LNCAP (cell line): ENCODE measurements around the gene HADHB.

ENCODE experiments used
- CTCF ChIP-seq: fragments of 450-650 bp; IDR thresholded peaks from 2 replicates; pipeline ENCODE4 v1.5.1; 2017; ENCODE audit warnings: mild to moderate bottlenecking

Gene HADHB

GRCh38 chr2:26316845-26317244 is 72.1 kb downstream of the HADHB start:
- TF ChIP-seq CTCF = no peak

GRCh38 chr2:26317377-26318105 is 72.8 kb downstream of the HADHB start:
- no peak for TF ChIP-seq CTCF

GRCh38 chr2:26318950-26319349 is 74.2 kb downstream of the HADHB start:
- TF ChIP-seq CTCF = no peak

GRCh38 chr2:26324903-26325302 is 80.2 kb downstream of the HADHB start:
- TF ChIP-seq CTCF = no peak

- no peak for TF ChIP-seq CTCF
These were observed 81.1 kb downstream of the HADHB start for GRCh38 chr2:26325851-26326250.

GRCh38 chr2:26326514-26326913 is 81.8 kb downstream of the HADHB start:
- no peak for TF ChIP-seq CTCF

GRCh38 chr2:26327291-26328272 is 82.8 kb downstream of the HADHB start:
- no peak for TF ChIP-seq CTCF
